Panc1 (cell line): ENCODE data around the gene CRISPLD2. TPM values are rescaled to one million over a fixed set of nuclear protein-coding genes. Genes with fewer than 3 reads are reported as not detected.

ENCODE experiments used
- ATAC-seq: fragments of 200-7000 bp; cut with Tn5 transposase; 2 replicates; pipeline ENCODE4 v1.9.1; 2020; ENCODE audit warnings: mild to moderate bottlenecking, moderate library complexity
- BruUV-seq: library from RNA; stranded (reverse); fragments of 400-500 nt; replicated peaks from 2 replicates; lab custom pipeline; 2021; lab: Mats Ljungman, UMichigan
- CTCF ChIA-PET: fragments of 300-600 bp; sonication (Branson Sonifier 250); formaldehyde crosslinking; loops from one replicate; lab custom pipeline; 2022; ENCODE audit warnings: antibody characterized with exemption; lab: Charles Lee
- POLR2A ChIA-PET: fragments of 300-600 bp; sonication (Branson Sonifier 250); formaldehyde crosslinking; loops from one replicate; lab custom pipeline; 2022; ENCODE audit warnings: antibody characterized with exemption; lab: Charles Lee
- DNase-seq: peaks from one replicate; pipeline ENCODE4 v3.0.0-alpha.2; 2010; ENCODE audit warnings: low read depth, low spot score
- H3K27ac ChIP-seq: 2 replicates; pipeline ENCODE4 v1.5.1; 2011; ENCODE audit warnings: mild to moderate bottlenecking, low read length, inconsistent platforms
- H3K27me3 ChIP-seq: fragments of 200-500 bp; sonication (Bioruptor generic); 2 replicates; pipeline ENCODE4 v1.6.0; 2014; ENCODE audit warnings: low read length, inconsistent platforms; ENCODE audit not compliant: control insufficient read depth, insufficient read depth
- H3K36me3 ChIP-seq: fragments of 200-500 bp; sonication (Bioruptor generic); 2 replicates; pipeline ENCODE4 v1.5.1; 2014; ENCODE audit warnings: inconsistent platforms, mild to moderate bottlenecking, low read length, moderate library complexity; ENCODE audit not compliant: control insufficient read depth, insufficient read depth
- H3K4me1 ChIP-seq: 2 replicates; pipeline ENCODE4 v1.5.1; 2011; ENCODE audit warnings: inconsistent platforms, mild to moderate bottlenecking, low read length, moderate library complexity; ENCODE audit not compliant: control insufficient read depth, insufficient read depth
- H3K4me3 ChIP-seq, 2 experiments: 2 replicates each; pipeline ENCODE4 v1.5.1; 2011 to 2012; ENCODE audit warnings: low read depth in 2 of 2, low read length in 2 of 2, mild to moderate bottlenecking in 2 of 2, inconsistent platforms in 1 of 2, moderate library complexity in 1 of 2
- H3K9me3 ChIP-seq: fragments of 200-500 bp; sonication (Bioruptor generic); 2 replicates; pipeline ENCODE4 v1.5.1; 2014; ENCODE audit warnings: low read depth, mild to moderate bottlenecking, inconsistent platforms, low read length, moderate library complexity; ENCODE audit not compliant: control insufficient read depth, insufficient read depth
- POLR2AphosphoS5 ChIP-seq: IDR thresholded peaks from 2 replicates; pipeline ENCODE4 v1.6.1; 2012; ENCODE audit warnings: mild to moderate bottlenecking, low read depth, low read length, moderate library complexity
- SIN3A ChIP-seq: IDR thresholded peaks from 2 replicates; pipeline ENCODE4 v1.6.1; 2012; ENCODE audit warnings: low read depth, mild to moderate bottlenecking, low read length, moderate library complexity, borderline replicate concordance; ENCODE audit not compliant: insufficient read depth
- TCF7L2 ChIP-seq: IDR thresholded peaks from 2 replicates; pipeline ENCODE4 v1.6.1; 2011; ENCODE audit warnings: mild to moderate bottlenecking, low read depth, low read length, inconsistent platforms
- in situ Hi-C: cut with HindIII; loops from 2 replicates; pipeline ENCODE4 v1.10.0; 2016; ENCODE audit warnings: low sequenced_read_pairs, low pct_unique_long_range_greater_than_20kb
- intact Hi-C: fragments of 100-400 bp; cut with micrococcal nuclease; formaldehyde crosslinking; loops from one replicate; pipeline ENCODE4 v1.10.0; 2022; ENCODE audit not compliant: unreplicated experiment
- total RNA-seq: library from RNA; stranded (reverse); gene quantifications from one replicate; pipeline ENCODE4 v1.2.1, GENCODE V29; 2021; ENCODE audit not compliant: unreplicated experiment
- TF ChIP-seq, protein P1 (sequence below): fragments of 450-650 bp; IDR thresholded peaks from 2 replicates; pipeline ENCODE4 v1.5.1; 2017; ENCODE audit warnings: mild to moderate bottlenecking
- TF ChIP-seq, protein P2 (sequence below), 2 experiments: IDR thresholded peaks; 2 replicates each; pipeline ENCODE4 v1.6.1; 2011 to 2012; ENCODE audit warnings: low read depth in 2 of 2, control low read depth in 1 of 2, low read length in 1 of 2, mild to moderate bottlenecking in 1 of 2, moderate library complexity in 1 of 2; ENCODE audit not compliant: insufficient read depth in 1 of 2

CRISPLD2 gene
- total RNA-seq, 1 experiment from 2014 or later = 12.9 TPM

DNA sequence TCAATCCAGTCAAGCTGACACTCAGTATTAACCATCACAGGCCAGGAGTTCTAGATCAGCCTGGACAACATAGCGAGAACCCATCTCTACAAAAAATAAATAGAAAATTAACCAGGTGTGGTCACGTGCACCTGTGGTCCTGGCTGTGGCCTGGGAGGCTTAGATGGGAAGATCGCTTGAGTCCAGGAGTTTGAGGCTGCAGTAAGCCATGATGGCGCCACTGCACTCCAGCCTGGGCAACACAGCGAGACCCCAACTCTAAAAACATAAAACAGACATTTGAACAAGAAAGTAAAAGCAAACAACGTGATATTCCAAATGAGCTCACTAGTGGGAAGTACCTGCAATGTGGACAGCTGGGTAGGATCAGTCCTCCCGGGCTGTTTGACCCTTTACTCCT is 41.9 kb downstream of the CRISPLD2 start:
- CTCF ChIA-PET = no interaction called here
- in situ Hi-C loops (no loop called here), intact Hi-C loops (no loop called here)
- no peak overlapping the region for H3K4me3 ChIP-seq
- no peak for ATAC-seq
- no peaks in the 10 kb centered on the region for H3K4me1 ChIP-seq
- H3K9me3 ChIP-seq = no peaks in the 10 kb centered on the region
- POLR2A ChIA-PET = no interaction called here
- no peak overlapping the region for H3K27ac ChIP-seq
- no peak for DNase-seq
- no peak for TF ChIP-seq POLR2AphosphoS5
- TF ChIP-seq SIN3A = no peak
- no peak for TF ChIP-seq TCF7L2
- TF ChIP-seq, protein P1, sequence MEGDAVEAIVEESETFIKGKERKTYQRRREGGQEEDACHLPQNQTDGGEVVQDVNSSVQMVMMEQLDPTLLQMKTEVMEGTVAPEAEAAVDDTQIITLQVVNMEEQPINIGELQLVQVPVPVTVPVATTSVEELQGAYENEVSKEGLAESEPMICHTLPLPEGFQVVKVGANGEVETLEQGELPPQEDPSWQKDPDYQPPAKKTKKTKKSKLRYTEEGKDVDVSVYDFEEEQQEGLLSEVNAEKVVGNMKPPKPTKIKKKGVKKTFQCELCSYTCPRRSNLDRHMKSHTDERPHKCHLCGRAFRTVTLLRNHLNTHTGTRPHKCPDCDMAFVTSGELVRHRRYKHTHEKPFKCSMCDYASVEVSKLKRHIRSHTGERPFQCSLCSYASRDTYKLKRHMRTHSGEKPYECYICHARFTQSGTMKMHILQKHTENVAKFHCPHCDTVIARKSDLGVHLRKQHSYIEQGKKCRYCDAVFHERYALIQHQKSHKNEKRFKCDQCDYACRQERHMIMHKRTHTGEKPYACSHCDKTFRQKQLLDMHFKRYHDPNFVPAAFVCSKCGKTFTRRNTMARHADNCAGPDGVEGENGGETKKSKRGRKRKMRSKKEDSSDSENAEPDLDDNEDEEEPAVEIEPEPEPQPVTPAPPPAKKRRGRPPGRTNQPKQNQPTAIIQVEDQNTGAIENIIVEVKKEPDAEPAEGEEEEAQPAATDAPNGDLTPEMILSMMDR = no peak
- TF ChIP-seq, protein P2, sequence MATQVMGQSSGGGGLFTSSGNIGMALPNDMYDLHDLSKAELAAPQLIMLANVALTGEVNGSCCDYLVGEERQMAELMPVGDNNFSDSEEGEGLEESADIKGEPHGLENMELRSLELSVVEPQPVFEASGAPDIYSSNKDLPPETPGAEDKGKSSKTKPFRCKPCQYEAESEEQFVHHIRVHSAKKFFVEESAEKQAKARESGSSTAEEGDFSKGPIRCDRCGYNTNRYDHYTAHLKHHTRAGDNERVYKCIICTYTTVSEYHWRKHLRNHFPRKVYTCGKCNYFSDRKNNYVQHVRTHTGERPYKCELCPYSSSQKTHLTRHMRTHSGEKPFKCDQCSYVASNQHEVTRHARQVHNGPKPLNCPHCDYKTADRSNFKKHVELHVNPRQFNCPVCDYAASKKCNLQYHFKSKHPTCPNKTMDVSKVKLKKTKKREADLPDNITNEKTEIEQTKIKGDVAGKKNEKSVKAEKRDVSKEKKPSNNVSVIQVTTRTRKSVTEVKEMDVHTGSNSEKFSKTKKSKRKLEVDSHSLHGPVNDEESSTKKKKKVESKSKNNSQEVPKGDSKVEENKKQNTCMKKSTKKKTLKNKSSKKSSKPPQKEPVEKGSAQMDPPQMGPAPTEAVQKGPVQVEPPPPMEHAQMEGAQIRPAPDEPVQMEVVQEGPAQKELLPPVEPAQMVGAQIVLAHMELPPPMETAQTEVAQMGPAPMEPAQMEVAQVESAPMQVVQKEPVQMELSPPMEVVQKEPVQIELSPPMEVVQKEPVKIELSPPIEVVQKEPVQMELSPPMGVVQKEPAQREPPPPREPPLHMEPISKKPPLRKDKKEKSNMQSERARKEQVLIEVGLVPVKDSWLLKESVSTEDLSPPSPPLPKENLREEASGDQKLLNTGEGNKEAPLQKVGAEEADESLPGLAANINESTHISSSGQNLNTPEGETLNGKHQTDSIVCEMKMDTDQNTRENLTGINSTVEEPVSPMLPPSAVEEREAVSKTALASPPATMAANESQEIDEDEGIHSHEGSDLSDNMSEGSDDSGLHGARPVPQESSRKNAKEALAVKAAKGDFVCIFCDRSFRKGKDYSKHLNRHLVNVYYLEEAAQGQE (IDR thresholded peaks at IDR 0.05; ENCODE audit: insufficient read depth in 1 of 2, low read depth in 2 of 2, low read length in 1 of 2) = no peak
- no TSS peak for BruUV-seq
- no peaks in the 10 kb centered on the region for H3K27me3 ChIP-seq
- H3K36me3 ChIP-seq = no peaks in the 10 kb centered on the region

- CTCF ChIA-PET = no interaction called here
- Histone ChIP-seq H3K27me3 (no peaks in the 10 kb centered on the region), H3K4me3 (no peak overlapping the region), H3K36me3 (no peaks in the 10 kb centered on the region), H3K9me3 (no peaks in the 10 kb centered on the region), H3K27ac (no peak overlapping the region), H3K4me1 (no peaks in the 10 kb centered on the region)
- DNase-seq (no peak), ATAC-seq (no peak)
- TF ChIP-seq, protein P1 = no peak
- no peak for TF ChIP-seq SIN3A
- no peak for TF ChIP-seq POLR2AphosphoS5
- no peak for TF ChIP-seq TCF7L2
- TF ChIP-seq, protein P2 (IDR thresholded peaks at IDR 0.05; ENCODE audit: insufficient read depth in 1 of 2, low read depth in 2 of 2, low read length in 1 of 2) = no peak
- POLR2A ChIA-PET = no interaction called here
- intact Hi-C loops (no loop called here), in situ Hi-C loops (no loop called here)
- no TSS peak for BruUV-seq
Observed at GRCh38 chr16:84862804-84863480, 43.2 kb downstream of the CRISPLD2 start.
